Hepatocyte (in vitro differentiated cells): ENCODE data around the gene CACNA2D1. TPM values are rescaled to one million over a fixed set of nuclear protein-coding genes. Genes with fewer than 3 reads are reported as not detected.
"Not testable (repeated sequence)": the region's sequence is repeated elsewhere in the genome, so short reads cannot be mapped to it uniquely, and the experiment has no call there.

Source experiments
- DNase-seq: peaks from one replicate; pipeline ENCODE4 v3.0.0-alpha.2; 2016; ENCODE audit warnings: low spot score
- H2AFZ ChIP-seq: fragments of 200-600 bp; sonication (generic); 2 replicates; pipeline ENCODE4 v1.6.0; 2016; ENCODE audit warnings: antibody characterized with exemption, mild to moderate bottlenecking
- H3K27ac ChIP-seq: fragments of 200-600 bp; sonication (generic); 2 replicates; pipeline ENCODE4 v1.5.1; 2016; ENCODE audit warnings: mild to moderate bottlenecking
- H3K27me3 ChIP-seq: fragments of 200-600 bp; sonication (generic); 2 replicates; pipeline ENCODE4 v1.6.1; 2016
- H3K36me3 ChIP-seq: fragments of 200-600 bp; sonication (generic); replicated peaks from 2 replicates; pipeline ENCODE4 v1.5.1; 2016; ENCODE audit warnings: low read depth; ENCODE audit not compliant: insufficient read depth
- H3K4me1 ChIP-seq: fragments of 200-600 bp; sonication (generic); 2 replicates; pipeline ENCODE4 v1.5.1; 2016; ENCODE audit warnings: mild to moderate bottlenecking, moderate library complexity; ENCODE audit not compliant: insufficient read depth
- H3K4me2 ChIP-seq: fragments of 200-600 bp; sonication (generic); 2 replicates; pipeline ENCODE4 v1.6.0; 2016
- H3K4me3 ChIP-seq: fragments of 200-600 bp; sonication (generic); 2 replicates; pipeline ENCODE4 v1.5.1; 2016; ENCODE audit warnings: mild to moderate bottlenecking
- H3K79me2 ChIP-seq: fragments of 200-600 bp; sonication (generic); 2 replicates; pipeline ENCODE4 v1.6.0; 2017; ENCODE audit warnings: mild to moderate bottlenecking
- H3K9me2 ChIP-seq: fragments of 200-600 bp; sonication (generic); replicated peaks from 2 replicates; pipeline ENCODE4 v1.6.0; 2017; ENCODE audit warnings: mild to moderate bottlenecking; ENCODE audit not compliant: insufficient read depth
- H3K9me3 ChIP-seq: fragments of 200-600 bp; sonication (generic); 2 replicates; pipeline ENCODE4 v1.5.1; 2016; ENCODE audit warnings: low read depth, mild to moderate bottlenecking
- H4K20me1 ChIP-seq: fragments of 200-600 bp; sonication (generic); 2 replicates; pipeline ENCODE4 v1.6.0; 2016; ENCODE audit warnings: mild to moderate bottlenecking; ENCODE audit not compliant: insufficient read depth, poor library complexity, severe bottlenecking
- CTCF ChIP-seq: fragments of 200-600 bp; sonication (generic); IDR thresholded peaks from 2 replicates; pipeline ENCODE4 v1.5.1; 2016; ENCODE audit warnings: antibody characterized with exemption, mild to moderate bottlenecking; ENCODE audit not compliant: poor library complexity
- EZH2 ChIP-seq: fragments of 200-600 bp; sonication (generic); IDR thresholded peaks from 2 replicates; pipeline ENCODE4 v1.6.1; 2016; ENCODE audit warnings: antibody characterized with exemption, mild to moderate bottlenecking, borderline replicate concordance
- EZH2phosphoT487 ChIP-seq: fragments of 200-600 bp; sonication (generic); IDR thresholded peaks from one replicate; pipeline ENCODE4 v1.6.1; 2018; ENCODE audit warnings: antibody characterized with exemption, mild to moderate bottlenecking, low read depth, moderate library complexity; ENCODE audit not compliant: unreplicated experiment, severe bottlenecking
- whole genome bisulfite sequencing: methylation state at CpG from one replicate; pipeline ENCODE4 v1.1.6; 2016; ENCODE audit warnings: low lambda C conversion rate; ENCODE audit errors: missing lambda C conversion rate; 5-methylcytosine and 5-hydroxymethylcytosine counted together
- polyA plus RNA-seq: library from polyadenylated mRNA; unstranded; fragments of >200 nt; fragmentation: Nextera tagmentation; extraction: Ambion mirVana; gene quantifications from 2 replicates; pipeline ENCODE4 v1.2.1, GENCODE V29; 2016
- total RNA-seq: library from RNA; depleted of rRNA; stranded (reverse); fragments of >200 nt; gene quantifications from 2 replicates; pipeline ENCODE4 v1.2.3, GENCODE V29; 2014

Gene CACNA2D1
- total and polyA plus RNA-seq, 2 experiments from 2014 or later, result 3.1 to 18.9 TPM

GRCh38 chr7:82388138-82388537 is 55.4 kb downstream of the CACNA2D1 start:
- H3K27me3 ChIP-seq, result no peaks in the 10 kb centered on the region
- H3K4me2 ChIP-seq, result no peak overlapping the region
- DNase-seq, result no peak
- no peak overlapping the region for H2AFZ ChIP-seq
- H3K9me3 ChIP-seq, result no peaks in the 10 kb centered on the region
- no peaks in the 10 kb centered on the region for H3K9me2 ChIP-seq
- no peaks in the 10 kb centered on the region for H3K36me3 ChIP-seq
- no peaks in the 10 kb centered on the region for H3K4me1 ChIP-seq
- WGBS, result 46% methylated on average over 2 of the region's 2 CpGs
- H4K20me1 ChIP-seq, result no peaks in the 10 kb centered on the region
- H3K27ac ChIP-seq, result no peak overlapping the region
- no peak for TF ChIP-seq CTCF
- TF ChIP-seq EZH2phosphoT487, result no peak
- no peak for TF ChIP-seq EZH2
- H3K79me2 ChIP-seq, result no peaks in the 10 kb centered on the region
- H3K4me3 ChIP-seq, result no peak overlapping the region

- not testable (repeated sequence) for H3K9me3 ChIP-seq, DNase-seq, H2AFZ ChIP-seq, H3K27ac ChIP-seq, H3K9me2 ChIP-seq, H3K4me2 ChIP-seq, H3K4me1 ChIP-seq, H3K27me3 ChIP-seq, H4K20me1 ChIP-seq, H3K4me3 ChIP-seq, H3K79me2 ChIP-seq, H3K36me3 ChIP-seq
- 99% methylated on average over 6 of the region's 6 CpGs for WGBS
Measured at GRCh38 chr7:82386571-82386970, 57.0 kb downstream of the CACNA2D1 start.

- Histone ChIP-seq H4K20me1 (no peaks in the 10 kb centered on the region), H3K9me2 (no peaks in the 10 kb centered on the region), H3K4me1 (no peaks in the 10 kb centered on the region), H3K4me2 (no peak overlapping the region), H3K9me3 (no peaks in the 10 kb centered on the region), H3K36me3 (no peaks in the 10 kb centered on the region), H3K27ac (no peak overlapping the region), H3K4me3 (no peak overlapping the region), H2AFZ (no peak overlapping the region), H3K79me2 (no peaks in the 10 kb centered on the region), H3K27me3 (no peaks in the 10 kb centered on the region)
- WGBS, result 92% methylated on average over 2 of the region's 2 CpGs
- no peak for DNase-seq
- no peak for TF ChIP-seq EZH2
- no peak for TF ChIP-seq CTCF
- TF ChIP-seq EZH2phosphoT487, result no peak
Measured at GRCh38 chr7:82384779-82385178, 58.8 kb downstream of the CACNA2D1 start.

- Histone ChIP-seq H3K4me3 (no peak overlapping the region), H3K4me2 (no peak overlapping the region), H3K27me3 (no peaks in the 10 kb centered on the region), H3K27ac (no peak overlapping the region), H3K36me3 (no peaks in the 10 kb centered on the region), H3K9me3 (no peaks in the 10 kb centered on the region), H3K9me2 (no peaks in the 10 kb centered on the region), H4K20me1 (no peaks in the 10 kb centered on the region), H3K79me2 (no peaks in the 10 kb centered on the region), H3K4me1 (no peaks in the 10 kb centered on the region), H2AFZ (no peak overlapping the region)
- DNase-seq, result no peak
- WGBS, result 90% methylated on average over 4 of the region's 4 CpGs
- TF ChIP-seq EZH2, result no peak
- no peak for TF ChIP-seq EZH2phosphoT487
- TF ChIP-seq CTCF, result no peak
Measured at GRCh38 chr7:82384051-82384464, 59.5 kb downstream of the CACNA2D1 start.
